GM18502 (cell line): Measurements from ENCODE around the gene ACTL7A.
"Not testable (repeated sequence)": the region's sequence is repeated elsewhere in the genome, so short reads cannot be mapped to it uniquely, and the experiment has no call there.

Source experiments
- ATAC-seq: cut with Tn5 transposase; IDR thresholded peaks from one replicate; pipeline ENCODE4 v1.9.1; 2021; ENCODE audit warnings: mild to moderate bottlenecking; ENCODE audit not compliant: unreplicated experiment, poor library complexity

The ACTL7A gene

DNA sequence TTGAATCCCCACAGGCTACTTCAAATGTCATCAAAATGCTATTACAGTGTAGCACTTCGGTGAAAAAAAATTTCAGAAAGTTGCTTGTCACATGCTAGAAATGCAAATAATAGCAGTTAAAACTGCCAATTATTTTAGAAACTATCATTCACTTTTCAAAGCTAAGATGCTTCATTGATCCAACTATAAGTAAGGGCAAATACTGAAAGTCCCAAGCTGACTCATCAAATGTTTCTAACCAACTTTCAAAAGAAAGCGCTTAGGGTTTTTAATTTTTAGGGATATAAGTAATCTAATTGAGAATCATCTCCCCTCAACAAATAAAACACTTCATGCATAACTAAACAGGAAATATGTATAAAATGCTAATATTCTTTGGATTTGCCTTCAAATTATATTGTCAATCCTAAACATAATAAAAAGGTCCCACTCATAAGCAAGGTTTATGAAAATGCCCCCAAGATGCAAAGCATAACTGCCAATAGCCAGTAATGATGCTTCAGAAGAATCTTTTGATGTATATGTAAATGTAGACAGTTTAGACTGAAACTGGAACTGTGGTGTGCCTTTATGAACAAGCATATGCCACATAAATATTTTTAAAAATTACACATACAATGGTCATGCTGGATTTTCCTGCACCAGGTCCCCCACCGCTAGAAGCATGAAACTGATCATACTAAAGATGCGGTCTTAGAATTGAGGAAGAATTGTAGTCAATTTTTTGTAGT is 12.2 kb downstream of the ACTL7A start:
- no peak for ATAC-seq

DNA sequence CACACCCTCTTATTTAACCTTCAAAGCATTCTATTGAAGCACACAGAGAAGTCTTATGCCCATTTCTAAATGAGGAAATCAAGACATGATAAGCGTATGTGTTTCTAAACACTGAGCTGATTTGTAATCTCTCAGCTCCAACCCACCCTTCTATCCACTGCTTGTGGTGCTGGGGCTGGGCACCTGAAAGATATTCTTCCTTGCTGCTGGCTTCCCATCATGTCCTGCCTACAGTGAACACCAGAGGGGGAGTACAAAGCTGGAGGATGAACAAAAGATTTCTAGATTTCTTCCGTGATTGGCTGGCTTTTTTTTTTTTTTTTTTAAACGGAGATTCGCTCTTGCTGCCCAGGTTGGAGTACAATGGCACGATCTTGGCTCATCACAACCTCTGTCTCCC is 14.4 kb downstream of the ACTL7A start:
- ATAC-seq: no peak

DNA sequence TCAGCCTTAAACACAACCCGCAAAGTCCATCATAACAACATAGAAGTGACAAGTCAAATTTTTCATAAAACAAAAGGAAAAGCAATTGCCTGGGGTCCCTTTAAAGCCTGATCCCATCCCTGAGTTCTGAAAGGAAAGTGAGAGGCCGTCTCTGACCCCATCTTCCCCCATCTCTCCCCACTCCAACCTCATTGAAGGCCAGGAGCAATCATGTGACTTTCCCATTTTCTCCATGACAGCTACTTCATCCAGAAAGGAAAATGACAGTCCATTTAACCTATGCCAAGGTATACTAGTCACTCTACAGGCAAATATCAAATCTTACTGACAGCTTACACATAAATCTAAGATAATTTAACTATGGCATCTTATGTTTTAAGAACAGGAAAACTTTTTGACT is 15.5 kb downstream of the ACTL7A start:
- no peak for ATAC-seq

DNA sequence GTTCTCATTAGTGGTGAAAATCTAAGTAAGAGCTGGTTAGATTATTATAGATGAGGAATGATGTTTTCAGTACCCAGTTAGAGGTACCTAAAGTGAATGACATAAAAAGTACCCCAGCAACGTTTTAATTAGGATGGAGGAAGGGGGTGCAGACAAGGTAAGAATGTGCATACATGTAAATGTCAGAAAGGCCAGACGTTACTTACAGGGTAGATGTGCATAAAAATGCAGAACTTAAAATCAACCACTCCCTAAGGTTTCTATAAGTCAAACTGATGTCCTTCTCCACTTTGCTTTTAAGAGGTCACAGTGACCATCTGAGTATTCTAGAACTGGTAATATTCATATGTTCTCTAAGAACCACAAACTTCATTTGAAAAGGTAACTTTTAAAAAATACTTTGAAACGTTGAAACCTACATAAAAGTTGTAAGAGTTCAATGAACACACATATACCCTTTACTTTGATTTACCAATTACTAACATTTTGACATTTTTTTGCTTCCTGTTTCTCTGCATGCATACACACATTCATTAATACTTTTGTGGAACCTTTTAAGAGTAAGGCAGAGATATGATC is 18.8 kb downstream of the ACTL7A start:
- no peak for ATAC-seq

DNA sequence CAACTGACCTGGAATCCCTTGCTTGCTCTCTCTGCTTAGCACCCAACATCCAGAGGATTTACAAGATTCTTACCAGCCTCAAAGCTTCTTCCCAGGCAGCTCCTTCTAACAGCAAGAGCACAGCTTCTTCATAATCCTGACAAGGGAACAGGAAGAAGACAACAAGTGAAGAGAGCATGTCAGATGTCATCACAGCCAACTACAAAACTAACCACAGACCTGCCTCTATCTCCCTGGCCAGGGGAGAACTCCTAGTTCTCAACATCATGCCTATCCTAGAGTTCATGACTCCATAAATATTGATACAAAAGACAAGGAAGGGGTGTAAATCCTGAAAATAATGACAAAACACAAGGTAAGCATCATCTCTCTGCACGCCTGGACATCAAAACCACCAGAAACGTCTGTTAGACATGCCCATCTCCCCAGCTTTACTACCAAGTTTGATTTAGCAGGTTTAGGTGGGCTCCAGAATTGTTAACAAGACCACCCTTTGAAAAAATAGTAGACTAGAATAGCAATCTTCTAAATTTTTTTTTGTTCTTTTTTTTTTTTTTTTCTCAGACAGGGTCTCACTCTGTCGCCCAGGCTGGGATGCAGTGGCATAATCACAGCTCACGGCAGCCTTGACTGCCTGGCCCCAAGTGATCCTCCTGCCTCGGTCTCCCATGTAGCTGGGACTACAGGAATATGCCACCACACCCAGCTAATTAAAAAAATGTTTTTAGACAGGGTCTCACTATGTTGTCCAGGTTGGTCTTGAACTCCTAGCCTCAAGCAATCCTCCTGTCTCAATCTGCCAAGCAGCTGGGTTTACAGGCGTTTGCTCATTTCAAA is 20.2 kb downstream of the ACTL7A start:
- no peak for ATAC-seq

DNA sequence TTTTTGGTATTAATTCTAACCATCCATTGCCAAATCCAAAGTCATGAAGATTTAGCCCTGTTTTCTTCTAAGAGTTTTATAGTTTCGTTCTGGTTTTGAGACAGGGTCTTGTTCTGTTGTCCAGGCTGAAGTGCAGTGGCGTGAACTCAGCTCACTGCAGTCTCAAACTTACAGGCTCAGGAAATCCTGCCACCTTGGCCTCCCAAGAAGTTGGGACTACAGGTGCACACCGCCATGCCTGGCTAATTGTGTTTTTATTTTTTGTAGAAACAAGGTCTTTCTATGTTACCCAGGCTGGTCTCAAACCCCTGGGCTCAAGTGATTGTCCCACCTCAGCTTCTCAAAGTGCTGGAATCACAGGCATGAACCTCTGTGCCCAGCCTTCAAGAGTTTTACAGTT is 21.0 kb downstream of the ACTL7A start:
- ATAC-seq: no peak

DNA sequence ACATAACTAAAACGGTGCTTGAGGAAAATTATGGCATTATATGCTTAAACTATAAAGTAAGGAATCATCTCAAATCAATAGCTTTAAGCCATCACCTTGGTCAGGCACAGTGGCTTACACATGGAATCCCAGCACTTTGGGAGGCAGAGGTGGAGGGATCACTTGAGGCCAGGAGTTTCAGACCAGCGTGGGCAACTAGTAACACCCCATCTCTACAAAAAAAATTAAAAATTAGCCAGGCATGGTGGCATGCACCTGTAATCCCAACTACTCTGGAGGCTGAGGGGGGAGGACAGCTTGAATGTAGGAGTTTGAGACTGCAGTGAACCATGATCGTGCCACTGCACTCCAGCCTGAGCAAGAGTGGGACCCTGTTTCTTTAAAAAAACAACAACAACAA is 22.6 kb downstream of the ACTL7A start:
- ATAC-seq: no peak

DNA sequence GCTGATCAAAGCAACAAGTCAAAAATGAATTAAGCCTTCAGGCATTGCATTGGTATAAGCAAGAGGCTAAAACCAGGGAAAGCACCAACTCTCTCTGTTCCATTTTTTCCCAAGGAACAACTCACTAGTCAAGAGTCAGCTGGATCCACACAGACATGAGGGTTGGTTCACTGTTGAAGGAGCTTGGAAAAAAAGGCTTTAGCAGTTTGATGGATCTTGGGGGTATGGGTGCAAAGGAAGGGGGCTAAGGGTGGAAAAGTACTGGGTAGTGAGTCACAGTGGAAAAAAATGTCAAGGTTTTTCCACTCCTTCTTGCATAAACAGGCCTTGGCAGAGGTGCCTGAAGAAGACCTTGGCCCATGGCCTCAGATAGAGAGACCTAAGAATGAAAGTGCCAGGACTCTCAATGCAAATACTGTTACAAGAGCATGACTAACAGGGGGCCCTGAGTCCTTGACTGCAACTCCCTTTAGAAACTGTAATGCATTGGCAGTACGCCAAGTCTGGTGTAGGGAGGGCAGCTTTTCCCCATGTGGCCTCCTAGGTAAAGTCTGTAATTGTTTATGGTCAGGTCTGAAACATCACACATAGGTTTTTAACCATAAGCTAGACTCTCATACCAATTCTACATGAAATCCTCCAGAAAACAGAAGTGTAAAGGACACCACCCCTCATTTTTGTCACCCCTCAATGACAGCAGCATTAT is 23.7 kb downstream of the ACTL7A start:
- ATAC-seq: peak; percentile 100

DNA sequence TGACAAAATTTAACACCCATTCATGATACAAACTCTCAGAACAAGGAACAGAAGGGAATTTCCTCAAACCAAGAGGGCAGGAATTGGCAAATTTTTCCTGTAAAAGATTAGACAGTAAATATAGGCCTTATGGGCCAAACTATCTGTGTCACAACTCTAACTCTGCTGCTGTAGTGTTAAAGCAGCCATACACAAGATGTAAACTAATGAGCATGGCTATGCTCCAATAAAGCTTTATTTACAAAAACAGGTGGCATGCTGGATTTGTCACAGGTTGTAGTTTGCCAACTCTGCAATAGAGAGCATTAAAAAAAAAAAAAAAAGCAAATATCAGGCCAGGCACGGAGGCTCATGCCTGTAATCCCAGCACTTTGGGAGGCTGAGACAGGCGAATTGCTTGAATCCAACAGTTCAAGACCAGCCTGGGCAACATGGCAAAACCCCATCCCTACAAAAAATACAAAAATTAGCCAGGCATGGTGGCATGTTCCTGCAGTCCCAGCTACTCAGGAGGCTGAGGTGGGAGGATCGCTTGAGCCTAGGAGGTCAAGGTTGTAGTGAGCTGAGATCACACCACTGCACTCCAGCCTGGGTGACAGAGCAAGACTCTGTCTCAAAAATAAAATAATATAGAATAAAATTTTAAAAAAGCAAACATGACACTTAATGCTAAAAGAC is 24.7 kb downstream of the ACTL7A start:
- ATAC-seq: not testable (repeated sequence)

DNA sequence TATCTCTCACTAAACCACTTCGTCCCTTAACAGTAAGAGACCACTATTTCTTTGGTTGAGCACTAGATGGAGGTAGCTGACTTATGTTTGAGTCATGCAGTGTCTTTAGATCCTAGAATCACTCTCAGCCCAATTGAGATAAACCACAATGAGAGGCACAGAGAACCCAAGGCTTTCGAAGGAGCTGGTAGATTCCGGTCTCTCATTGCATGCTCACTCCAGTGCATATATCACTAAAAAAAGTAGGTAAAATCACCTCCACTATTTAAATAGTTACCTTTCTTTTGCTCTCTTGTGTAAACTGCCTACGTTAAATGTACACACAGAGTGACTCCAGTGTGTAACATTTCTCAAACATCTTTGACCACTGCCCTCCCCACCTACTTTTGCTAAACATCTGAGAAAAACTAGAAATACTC is 27.6 kb downstream of the ACTL7A start:
- ATAC-seq: no peak

DNA sequence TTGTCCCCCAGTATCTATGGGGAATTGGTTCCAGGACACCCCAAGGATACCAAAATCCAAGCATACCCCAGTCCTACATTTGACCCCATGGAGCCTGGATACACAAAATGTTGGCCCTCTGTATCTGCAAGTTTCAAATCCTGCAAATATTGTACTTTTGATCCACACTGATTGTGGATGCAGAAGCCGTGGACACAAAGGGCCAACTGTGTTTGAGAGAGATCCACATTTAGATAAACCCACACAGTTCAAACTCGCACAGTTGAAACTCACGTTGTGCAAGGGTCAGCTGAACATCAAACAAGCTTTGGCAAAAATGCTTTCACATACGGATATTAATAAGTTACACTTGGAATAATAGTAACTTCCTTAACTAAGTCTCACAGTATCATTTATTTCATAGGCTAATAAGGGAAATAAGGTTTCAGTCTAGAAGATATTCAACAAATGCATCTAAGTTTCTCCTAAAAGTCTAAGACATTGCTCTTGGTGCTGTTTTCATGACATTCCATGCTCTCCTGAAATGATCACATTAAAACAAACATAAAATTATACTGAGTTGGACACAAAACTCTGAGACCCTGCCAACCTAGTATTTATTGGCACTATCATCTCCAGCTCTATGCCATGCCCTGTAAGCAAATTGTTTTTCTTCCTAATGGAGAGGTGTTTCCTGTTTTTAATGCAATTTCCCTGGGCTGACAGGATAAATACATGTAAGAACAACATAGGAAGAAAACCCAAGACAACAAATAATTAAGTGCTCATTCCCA is 32.3 kb downstream of the ACTL7A start:
- no peak for ATAC-seq

DNA sequence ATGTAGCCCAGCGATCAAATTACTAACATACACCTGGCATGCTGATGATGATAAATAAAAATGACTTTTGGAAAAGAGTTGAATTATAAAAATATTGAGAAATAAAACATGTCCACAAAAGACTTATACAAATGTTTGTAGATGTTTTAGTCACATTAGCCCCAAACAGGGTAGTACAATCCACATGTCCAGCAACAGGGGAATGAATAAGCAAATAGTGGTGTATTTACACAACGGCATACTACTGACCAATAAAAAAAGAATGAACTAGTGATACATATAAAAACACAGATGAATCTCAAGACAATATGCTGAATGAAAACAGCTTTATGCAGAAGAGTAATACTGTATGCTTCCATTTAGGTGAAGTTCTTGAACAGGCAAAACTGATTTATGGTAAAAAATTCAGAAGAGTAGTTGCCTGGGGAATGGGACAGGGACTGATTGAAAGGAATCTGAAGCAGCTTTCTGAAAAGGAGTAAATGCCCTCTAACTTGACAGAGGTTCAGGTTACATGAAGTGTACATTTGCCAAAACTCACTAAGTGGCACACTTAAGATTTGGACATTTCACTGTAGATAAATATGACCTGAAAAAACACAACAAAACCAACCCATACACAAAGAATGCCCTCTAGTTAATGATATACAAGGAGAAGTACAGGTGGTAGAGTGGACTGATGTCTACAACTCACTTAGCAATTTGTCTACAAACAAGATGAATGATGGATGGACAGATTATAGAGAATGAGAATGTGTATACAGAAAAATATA is 35.4 kb downstream of the ACTL7A start:
- no peak for ATAC-seq

DNA sequence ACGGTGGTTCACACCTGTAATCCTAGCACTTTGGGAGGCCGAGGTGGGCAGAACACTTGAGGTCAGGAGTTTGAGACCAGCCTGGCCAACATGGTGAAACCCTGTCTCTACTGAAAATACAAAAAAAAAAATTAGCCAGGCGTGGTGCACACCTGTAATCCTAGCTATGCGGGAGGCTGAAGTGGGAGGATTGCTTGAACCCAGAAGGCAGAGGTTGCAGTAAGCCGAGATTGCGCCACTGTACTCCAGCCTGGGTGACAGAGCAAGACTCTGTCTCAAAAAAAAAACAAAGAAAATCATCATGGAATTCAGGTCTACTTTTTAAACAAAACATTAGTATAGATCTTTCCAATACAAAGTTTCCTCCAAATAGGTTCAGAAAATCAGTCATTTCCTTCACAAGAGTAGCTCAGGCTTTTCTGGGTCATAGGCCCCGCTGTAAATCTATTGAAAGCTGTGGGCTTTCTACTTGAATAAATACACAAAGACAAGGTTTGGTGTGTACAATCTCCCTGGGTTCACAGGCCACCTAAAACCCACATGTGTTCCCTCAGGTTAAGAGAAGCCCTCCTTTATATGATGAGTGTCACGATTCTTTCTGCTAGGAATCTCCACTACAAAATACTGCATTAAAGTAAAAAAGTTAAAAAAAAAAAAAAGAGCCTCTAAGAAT is 37.1 kb downstream of the ACTL7A start:
- not testable (repeated sequence) for ATAC-seq

DNA sequence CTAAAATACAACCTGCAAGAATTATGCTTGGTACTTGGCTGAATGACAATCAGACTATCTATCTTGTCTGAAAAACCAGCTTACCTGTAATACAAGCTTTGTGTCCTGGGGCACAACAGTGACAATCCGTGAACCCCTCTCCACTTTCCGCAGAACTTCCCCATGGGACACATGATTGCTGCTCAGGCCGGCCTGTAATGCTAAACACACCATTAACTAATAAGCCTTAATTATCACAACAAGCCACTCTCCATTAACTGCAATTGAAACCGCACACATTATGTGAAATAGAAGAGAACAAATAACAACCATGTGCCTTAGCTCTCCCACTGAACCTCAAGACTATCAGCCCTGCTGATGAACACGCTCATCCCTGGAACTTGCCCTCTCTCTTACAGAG is 38.1 kb downstream of the ACTL7A start:
- no peak for ATAC-seq

DNA sequence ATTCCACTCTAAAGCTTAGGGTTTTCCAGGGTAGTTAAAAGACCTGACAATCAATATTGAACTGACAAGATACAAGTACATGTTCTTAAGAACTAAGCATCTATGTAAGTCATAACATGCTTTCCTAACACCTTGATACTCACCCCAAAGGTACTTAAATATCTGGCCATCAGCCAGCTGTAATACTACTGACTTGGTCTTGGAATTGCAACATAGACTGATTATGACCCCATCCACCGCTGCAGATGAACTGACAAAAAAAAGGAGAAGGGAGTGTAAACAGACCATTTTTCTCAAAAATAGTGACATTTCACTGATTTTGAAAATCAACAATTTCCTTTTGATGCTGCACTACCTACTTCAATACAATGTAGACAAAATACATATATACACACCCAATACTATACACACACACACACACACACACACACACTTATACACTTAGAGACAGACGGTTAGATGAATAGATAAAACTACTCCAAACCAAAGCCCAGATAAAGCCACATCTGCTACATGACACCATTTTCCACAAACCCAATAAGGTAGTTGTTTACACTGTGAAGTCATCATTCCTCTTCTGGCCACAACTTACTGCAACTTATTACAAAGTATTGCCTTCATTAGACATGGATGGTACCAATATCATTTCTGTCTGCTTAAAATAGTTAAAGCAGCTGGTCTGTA is 41.5 kb downstream of the ACTL7A start:
- no peak for ATAC-seq

DNA sequence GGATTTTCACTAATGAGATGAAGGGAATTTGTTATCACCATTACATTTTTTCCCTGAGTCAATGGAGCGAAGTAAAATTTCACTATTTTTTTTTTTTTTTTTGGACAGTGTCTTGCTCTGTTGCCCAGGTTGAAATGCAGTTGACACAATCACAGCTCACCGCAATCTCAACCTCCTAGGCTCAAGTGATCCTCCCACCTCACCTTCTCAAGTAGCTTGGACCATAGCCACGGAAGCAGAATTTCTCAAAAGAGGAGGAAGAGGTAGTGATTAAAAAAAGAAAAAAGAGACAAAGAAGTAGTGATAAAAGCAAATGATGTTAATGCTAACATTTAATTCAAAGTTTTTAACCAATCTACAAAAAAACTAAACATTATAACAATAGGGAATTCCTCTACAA is 42.1 kb downstream of the ACTL7A start:
- ATAC-seq: no peak

DNA sequence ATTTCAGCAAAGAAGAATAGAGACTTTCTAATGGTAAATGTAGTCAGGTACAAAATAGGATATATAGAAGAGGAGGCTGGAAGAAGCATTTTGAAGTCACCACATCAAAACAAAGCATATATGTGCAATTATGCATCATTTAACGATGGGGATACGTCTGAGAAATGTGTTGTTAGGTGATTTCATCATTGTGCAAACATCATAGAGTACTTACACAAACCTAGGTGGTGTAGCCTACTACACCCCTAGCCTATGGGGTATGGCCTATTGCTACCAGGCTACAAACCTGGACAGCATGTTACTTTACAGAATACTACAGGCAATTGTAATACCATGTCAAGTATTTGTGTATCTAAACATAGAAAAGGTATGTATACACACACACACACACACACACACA is 43.4 kb downstream of the ACTL7A start:
- no peak for ATAC-seq

DNA sequence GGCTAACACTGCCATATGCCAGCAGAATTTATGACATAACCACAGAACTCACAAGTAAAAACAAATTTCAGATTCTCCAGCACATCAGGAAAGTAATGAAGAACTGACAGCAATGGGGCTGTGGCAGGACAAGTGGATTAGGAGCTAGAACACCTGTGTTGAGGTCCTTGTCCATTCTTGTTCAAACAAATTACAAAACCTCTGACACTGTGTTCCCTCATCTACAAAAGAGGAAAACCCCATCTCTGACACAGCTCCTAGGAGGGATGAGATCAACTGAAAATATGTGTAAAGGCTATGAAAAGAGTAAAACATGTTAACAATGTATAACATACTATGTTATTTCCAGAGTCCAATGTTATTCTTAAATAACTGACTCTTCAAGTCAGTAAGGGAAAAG is 48.3 kb downstream of the ACTL7A start:
- ATAC-seq: no peak
